GM21515 (cell line): ENCODE measurements around the gene FABP7.
A peak's percentile ranks its signal among the peaks of the same experiment; 100 is the strongest.
"Not testable (repeated sequence)": the region's sequence is repeated elsewhere in the genome, so short reads cannot be mapped to it uniquely, and the experiment has no call there.

Experiments used
- ATAC-seq: cut with Tn5 transposase; IDR thresholded peaks from one replicate; pipeline ENCODE4 v1.9.1; 2021; ENCODE audit not compliant: unreplicated experiment

Gene FABP7

DNA sequence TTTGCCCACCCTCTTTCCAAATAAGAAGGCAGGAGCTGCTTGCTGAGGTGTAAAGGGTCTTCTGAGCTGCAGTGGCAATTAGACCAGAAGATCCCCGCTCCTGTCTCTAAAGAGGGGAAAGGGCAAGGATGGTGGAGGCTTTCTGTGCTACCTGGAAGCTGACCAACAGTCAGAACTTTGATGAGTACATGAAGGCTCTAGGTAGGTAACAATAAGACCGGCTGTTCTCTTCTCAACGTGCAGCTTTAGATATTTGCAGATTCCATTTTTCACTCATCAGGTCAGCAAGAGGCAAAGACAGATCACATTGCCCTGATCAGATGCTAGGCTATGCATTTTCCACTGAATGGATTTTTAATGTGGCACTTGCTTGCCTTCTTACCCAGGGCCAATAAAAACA lies at the start of gene FABP7:
TSS of gene FABP7 (plus strand) at position 50 of the 400 bp plus-strand sequence. CDS start at position 129, 79 bp downstream.
- no peak for ATAC-seq

DNA sequence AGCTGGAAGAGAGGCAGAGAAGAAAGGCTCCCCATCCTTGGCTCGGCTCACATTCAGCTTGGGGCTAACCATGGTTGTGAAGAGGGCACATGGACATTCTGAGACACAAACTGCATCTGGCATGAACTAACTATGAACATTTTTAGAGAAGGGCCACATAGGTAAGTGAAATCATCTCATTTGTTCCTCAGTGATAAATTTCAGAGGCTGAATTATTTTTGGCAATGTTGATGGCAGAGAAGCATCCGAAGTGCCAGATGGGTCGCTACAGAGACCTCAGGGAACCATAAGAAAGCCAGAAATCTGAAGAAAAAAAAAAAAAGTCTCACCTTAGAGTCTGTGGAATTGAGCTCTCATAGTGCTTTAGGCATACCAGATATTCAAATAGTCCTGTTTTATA lies 49.2 kb upstream of the FABP7 start:
- ATAC-seq, result no peak

DNA sequence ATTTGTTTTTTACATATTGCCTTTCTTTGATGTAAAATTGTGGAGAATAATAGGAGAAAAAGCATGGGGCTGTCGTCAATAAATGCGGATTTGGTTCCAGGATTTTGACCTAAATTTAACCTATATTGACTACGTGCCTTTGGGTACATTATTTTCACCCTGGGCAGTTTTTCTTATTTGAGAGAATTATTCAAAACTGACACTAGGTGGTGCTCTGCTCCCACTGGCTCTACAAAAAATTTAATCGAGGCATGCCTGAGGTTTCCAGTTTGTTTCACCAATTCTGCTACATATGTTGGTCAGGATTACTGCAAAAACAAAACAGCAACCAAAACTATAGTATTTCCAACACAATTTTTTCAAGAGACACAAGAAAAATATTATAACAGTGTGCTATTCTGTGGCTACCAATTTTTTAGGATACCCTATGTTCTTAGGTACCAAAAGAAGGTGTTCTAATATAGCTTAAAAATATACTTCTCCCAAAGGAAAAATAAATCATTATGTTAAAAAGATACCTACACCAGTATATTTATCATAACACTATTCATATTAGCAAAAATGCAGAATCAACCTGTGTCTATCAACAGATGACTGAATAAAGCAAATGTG lies 48.6 kb upstream of the FABP7 start:
- peak; percentile 49 for ATAC-seq

DNA sequence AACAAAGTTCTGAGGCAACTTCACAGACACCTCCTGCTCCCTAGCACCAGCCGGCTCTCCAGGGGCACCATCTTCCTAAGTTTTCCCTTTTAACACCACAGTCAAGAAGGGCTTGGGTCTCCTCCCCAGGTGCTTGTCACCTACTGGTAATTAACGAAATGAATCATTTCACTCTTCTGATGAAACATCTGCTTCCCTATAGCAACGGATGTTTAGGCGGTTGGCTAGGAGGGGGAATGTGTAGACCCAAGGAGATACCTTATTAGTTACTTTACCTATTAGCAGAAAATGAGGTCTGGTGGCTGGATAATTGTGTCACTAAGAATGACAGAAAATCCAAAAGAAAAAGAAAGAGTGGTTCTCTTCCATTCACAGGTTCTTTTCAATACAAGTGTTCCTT lies 46.3 kb upstream of the FABP7 start:
- ATAC-seq, result no peak

GRCh38 chr6:122734529-122735395 lies 44.8 kb upstream of the FABP7 start:
- no peak for ATAC-seq

GRCh38 chr6:122735582-122735981 lies 43.9 kb upstream of the FABP7 start:
- no peak for ATAC-seq

GRCh38 chr6:122736163-122736562 lies 43.4 kb upstream of the FABP7 start:
- no peak for ATAC-seq

DNA sequence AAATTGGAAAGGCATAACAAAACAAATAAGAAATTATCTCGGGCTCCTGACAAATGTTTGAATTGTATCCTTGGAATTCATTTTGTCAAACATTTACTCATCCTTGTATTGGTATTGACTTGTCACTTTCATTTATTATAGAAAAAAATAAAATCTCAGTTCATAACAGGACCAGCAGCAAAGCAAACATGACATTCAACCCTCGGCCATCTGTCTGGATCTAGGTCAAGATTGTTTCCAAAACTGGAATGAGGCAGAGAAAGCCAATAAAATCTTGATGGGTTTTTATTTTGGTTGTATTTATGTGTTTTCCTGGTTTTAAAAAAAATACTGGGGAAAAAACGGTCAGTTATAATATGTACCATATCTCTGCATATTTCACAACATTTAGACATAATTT lies 42.9 kb upstream of the FABP7 start:
- ATAC-seq, result no peak

DNA sequence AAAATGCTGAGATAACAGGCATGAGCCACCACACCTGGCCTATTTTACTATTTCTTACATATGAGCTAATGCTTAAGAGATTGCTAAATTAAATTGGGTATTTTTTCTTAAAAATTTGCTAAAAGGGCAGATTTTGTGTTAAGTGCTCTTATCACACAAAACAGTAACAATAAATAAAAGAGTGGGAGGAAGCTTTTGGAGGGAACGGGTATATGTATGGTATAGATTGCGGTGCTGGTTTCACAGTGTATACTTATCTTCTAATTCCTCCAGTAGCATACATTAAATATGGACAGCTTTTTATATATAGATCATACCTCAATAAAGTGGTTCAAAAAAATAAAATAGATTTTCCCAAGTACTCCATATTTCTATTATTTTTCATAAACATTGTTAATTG lies 39.4 kb upstream of the FABP7 start:
- no peak for ATAC-seq

GRCh38 chr6:122740936-122741335 lies 38.6 kb upstream of the FABP7 start:
- ATAC-seq, result no peak

DNA sequence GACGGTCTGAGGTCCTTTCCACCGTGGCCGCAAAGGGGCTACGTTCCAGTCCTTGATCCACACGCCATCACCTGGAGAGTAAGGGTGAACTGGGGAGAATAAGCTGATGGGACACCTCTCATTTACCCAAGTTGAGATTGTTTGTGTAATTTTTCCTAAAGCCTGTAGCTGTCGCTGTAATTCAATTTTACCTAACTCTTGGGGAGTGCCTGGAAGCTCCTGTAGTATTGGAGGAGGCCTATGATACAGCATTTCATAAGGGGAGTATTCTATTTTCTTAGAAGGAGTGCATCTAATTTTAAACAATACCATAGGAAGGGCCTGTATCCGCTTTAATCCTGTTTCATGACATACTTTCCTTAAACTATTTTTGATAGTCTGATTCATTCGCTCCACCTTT lies 35.3 kb upstream of the FABP7 start:
- ATAC-seq, result not testable (repeated sequence)

GRCh38 chr6:122744856-122745255 lies 34.7 kb upstream of the FABP7 start:
- ATAC-seq, result not testable (repeated sequence)

GRCh38 chr6:122746688-122747087 lies 32.8 kb upstream of the FABP7 start:
- ATAC-seq, result no peak

DNA sequence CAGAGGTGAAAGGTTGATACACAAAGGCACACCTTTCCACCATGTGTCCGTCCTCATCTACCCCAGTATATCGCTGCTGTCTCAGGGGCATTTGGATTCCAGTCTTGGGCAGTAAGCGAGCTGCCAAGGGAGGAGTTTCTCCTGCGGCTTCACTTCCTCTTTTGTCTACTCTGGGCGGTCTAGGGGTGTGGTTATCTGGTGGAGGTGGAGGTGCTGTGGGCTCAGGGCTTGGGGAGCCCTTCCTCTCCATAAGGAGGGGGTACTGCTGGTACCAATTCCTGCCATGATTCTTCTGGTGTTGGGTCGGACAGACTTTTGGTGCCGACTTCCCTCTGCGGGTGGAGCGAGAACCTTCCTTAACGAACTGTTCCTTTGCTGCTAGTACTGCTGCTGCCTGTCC lies 31.9 kb upstream of the FABP7 start:
- ATAC-seq, result no peak

GRCh38 chr6:122748945-122749344 lies 30.6 kb upstream of the FABP7 start:
- not testable (repeated sequence) for ATAC-seq

- no peak for ATAC-seq
Measured at GRCh38 chr6:122749451-122750050, 30.0 kb upstream of the FABP7 start.

DNA sequence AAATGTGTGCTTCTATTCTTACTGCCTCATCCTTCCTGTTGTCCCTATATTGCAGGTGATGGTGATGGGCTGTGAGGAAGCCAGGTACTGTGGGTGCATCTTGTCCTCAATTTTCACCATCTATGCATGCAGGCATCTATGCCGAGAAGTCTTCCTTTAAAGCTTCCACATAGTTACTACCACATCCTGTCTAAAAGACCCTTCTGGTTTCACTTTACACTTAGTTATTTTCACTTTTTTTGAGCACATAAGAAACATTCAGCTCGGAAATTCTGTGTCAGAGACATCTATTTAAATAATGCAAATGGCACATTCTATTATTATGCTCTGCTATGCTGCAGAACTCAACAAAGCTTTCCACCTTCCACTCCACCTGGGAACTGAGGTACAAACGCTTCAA lies 28.2 kb upstream of the FABP7 start:
- ATAC-seq, result peak; percentile 83

DNA sequence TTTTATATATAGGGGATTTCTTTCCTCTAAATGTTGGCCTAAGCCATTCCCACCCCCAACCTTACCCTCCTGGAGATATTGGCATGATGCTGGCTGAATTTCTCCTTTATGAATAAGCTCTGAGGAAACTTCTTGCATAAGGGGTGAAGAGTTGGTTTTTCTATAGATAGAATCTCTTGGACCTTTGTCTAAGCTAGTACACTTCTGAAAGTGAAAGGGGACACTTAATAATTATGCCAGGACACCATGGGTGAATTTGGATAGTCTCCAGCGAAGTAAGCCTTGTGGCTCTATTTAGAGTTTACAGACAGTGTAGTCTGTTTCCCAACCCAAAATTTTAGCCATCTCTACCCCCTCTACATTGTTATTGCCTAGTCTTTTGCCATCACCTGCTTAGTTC lies 27.1 kb upstream of the FABP7 start:
- no peak for ATAC-seq

GRCh38 chr6:122753000-122753687 lies 26.4 kb upstream of the FABP7 start:
- ATAC-seq, result no peak

DNA sequence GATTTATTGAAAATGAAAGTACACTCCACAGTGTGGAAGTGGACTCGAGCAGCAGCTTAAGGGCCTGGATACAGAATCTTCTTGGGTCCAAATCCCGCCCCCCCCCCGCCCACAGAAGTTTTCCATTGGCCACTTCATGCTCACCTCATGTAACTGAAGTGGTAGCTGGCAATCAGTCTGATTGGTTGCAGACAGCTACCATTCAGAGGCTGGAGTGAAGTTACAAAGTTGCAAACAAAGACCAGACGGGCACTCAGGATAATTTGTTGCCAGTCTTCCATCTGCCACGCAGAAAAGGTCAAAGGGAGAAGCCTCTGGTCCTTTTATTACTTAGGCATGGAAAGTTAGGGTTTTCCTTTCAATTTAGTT lies 25.8 kb upstream of the FABP7 start:
- no peak for ATAC-seq

DNA sequence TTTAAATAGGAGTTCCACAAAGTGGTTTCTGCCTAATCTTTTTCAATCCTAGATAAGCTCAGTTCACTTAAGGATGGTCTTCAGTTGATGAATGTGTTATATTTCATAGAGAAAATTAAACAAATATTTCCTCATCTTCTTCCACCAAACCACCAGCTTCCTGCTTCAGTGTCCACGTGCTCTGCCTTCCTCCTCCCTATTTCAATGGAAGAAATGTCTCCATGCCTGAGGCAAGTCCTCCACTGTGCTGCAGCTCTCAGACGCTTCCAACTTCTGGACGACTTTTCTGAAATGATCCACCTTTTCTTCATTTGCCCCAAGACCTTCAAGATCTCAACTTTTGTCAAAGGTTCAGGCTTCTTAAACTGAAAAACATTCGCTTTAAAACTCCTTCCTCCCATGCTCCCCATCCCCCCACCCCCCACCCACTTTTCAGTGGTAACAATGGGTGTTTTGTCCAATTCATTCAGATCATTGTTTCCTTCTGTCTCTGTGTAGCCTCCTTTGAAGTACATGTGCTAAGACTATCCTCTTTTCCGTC lies 25.3 kb upstream of the FABP7 start:
- no peak for ATAC-seq
